HG03095 (cell line): ENCODE measurements around the gene IL1RAPL2.
"Not testable (repeated sequence)": the region's sequence is repeated elsewhere in the genome, so short reads cannot be mapped to it uniquely, and the experiment has no call there.

ENCODE experiments used
- ATAC-seq: cut with Tn5 transposase; IDR thresholded peaks from one replicate; pipeline ENCODE4 v1.9.1; 2021; ENCODE audit warnings: moderate library complexity; ENCODE audit not compliant: unreplicated experiment

IL1RAPL2 gene

GRCh38 chrX:104669063-104669462 lies 103.1 kb downstream of the IL1RAPL2 start:
- ATAC-seq, result no peak

- no peak for ATAC-seq
Observed at GRCh38 chrX:104670051-104670450, 104.1 kb downstream of the IL1RAPL2 start.

DNA sequence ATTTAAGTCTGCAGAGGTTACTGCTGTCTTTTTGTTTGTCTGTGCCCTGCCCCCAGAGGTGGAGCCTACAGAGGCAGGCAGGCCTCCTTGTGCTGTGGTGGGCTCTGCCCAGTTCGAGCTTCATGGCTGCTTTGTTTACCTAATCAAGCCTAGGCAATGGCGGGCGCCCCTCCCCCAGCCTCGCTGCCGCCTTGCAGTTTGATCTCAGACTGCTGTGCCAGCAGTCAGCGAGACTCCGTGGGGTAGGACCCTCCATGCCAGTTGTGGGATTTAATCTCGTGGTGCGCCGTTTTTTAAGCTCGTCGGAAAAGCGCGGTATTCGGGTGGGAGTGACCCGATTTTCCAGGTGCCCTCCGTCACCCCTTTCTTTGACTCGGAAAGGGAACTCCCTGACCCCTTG lies 111.5 kb downstream of the IL1RAPL2 start:
- not testable (repeated sequence) for ATAC-seq

DNA sequence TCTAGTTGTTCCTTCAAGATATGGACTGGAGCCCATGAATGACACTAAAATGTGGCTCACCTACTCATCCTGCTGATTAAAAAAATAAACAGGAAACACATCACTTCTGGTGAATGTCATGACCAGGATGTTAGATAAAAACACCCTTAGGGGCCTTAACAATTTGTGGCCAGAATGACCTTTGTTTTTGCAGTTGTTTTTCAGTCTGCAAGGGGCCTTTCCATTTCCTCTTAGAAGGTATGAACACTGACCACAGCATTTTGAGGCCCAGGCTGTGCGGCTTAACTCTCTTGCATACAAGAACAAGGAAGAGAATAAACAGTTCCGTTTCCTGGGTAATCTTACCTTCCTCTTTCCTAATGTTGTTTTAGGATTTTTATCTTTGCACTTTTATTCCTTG lies 113.2 kb downstream of the IL1RAPL2 start:
- no peak for ATAC-seq

GRCh38 chrX:104681214-104681613 lies 115.2 kb downstream of the IL1RAPL2 start:
- ATAC-seq, result no peak

DNA sequence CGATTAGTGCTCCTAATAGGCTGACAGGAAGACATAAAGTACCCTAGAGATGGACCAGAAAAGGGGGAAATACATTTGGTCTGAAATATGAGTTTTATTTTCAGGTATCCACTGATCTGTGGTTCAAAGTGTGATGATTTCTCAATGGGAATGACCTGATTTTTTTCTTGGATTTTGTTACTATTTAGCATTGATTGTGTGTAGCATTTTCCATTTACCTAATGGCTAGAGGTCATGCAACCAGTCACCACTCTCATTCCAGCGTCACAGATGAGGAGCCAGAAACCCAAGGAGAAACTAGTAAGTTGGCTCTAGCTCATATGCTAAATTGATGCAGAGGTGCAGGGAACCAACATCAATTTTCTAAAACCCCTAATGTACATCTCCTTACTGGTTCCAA lies 118.1 kb downstream of the IL1RAPL2 start:
- ATAC-seq, result no peak

GRCh38 chrX:104695593-104695992 lies 129.6 kb downstream of the IL1RAPL2 start:
- no peak for ATAC-seq

- ATAC-seq, result no peak
Observed at GRCh38 chrX:104696667-104697066, 130.7 kb downstream of the IL1RAPL2 start.

DNA sequence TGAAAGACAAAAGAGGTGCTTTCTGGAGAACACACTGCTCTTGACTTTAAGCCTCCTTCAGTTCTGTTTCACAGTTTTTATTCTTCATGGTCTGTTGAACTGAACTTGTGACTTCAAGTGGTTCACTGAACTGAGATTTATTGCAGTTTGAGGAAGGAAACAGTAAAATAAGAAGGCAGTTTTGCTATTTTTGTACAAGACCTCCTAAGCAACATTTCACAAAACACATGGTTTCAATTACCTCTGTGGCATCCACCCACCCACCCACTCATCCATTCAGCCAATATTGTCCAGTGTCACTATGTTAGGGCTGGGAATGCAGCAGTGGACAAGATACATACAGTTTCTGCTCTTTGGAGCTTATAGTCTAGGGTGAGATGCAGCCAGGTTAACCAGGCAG lies 131.3 kb downstream of the IL1RAPL2 start:
- no peak for ATAC-seq

DNA sequence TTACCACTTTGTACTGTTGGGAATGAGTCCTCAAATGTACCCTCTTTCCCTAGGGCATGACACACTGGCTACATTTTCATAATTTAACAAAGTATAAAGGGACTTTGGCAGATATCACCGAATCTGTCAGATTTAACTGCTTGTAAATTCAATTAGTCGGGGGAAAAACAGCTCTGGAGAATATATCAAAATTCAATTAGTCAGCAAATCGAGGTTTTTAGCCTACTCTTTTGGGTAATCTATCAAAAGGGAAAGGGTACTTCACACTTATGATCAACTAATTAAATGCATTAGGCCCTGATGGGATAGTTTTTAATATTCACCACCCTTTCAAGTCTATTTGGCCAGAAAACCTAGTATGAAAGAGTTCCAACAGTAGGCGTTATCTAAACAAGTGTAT lies 141.0 kb downstream of the IL1RAPL2 start:
- ATAC-seq, result no peak

GRCh38 chrX:104707572-104707971 lies 141.6 kb downstream of the IL1RAPL2 start:
- ATAC-seq, result no peak

DNA sequence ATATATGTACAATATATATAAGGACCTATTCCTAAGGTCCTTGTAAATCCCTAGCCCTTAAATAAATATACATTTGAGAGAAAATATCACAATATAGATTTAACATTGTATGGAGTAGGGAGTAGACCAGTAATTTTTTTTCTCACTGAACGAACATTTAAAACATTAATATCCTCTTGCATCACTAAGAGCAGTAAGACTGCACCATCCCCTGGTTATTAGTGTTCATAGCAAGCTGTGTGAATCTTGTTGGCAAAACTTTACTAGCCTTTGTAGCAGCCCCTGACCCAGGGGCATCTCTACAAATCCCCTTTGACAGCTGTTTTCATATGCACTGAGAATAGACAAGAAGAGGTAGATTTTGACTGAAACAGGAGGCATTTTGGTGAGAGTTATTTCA lies 146.5 kb downstream of the IL1RAPL2 start:
- ATAC-seq, result no peak

- no peak for ATAC-seq
Observed at GRCh38 chrX:104721854-104722253, 155.9 kb downstream of the IL1RAPL2 start.

DNA sequence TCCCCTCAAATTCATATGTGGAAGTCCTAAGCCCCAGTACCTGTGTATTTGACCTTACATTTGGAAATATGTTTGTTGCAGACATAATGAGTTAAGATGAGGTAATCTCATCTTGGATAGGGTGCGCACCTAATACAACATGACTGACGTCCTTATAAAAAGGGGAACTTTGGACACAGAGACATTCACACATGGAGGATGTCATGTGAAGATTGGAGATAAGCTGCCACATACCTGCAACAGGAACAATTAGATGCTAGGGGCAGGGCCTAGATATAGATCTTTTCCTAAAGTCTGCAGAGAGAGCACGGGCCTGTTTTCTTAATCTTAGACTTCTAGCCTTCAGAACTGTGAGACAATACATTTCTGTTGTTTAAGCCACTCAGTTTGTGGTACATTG lies 162.5 kb downstream of the IL1RAPL2 start:
- ATAC-seq, result no peak

- no peak for ATAC-seq
Observed at GRCh38 chrX:104742355-104742754, 176.4 kb downstream of the IL1RAPL2 start.

DNA sequence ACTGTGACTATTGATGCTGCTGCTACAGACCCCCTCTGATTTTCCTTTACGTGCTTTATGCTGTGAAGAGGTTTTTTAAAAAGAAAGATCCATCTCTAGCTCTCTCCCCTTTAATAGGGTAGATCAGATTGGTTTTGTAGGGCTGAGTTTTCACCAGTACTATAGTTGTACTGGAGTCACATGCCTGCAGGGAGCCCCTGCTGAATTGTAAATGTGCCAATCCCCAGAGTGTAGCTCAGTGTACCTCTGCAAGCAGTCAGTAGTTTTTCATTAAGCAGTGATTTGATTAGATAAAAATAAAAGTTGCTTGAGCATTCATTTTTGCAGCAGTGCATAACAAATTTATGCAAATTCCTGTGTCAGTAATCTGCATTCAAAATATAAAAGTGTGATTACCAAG lies 179.2 kb downstream of the IL1RAPL2 start:
- no peak for ATAC-seq

GRCh38 chrX:104749951-104750610 lies 184.1 kb downstream of the IL1RAPL2 start:
- ATAC-seq, result no peak

DNA sequence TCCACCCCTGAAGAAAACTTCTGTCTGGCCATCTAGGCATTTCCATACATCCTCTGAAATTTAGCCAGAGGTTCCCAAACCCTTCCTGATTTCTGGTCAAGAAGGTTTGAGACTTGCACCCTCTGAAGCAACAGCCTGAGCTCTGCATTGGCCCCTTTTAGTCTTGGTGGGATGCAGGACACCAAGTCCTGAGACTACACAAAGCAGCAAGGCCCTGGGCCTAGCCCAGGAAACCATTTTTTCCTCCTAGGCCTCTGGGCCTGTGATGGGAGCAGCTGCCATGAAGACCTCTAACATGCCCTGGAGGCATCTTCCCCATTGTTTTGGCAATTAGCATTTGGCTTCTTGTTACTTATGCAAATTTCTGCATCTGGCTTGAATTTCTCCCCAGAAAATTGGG lies 196.6 kb downstream of the IL1RAPL2 start:
- ATAC-seq, result no peak

DNA sequence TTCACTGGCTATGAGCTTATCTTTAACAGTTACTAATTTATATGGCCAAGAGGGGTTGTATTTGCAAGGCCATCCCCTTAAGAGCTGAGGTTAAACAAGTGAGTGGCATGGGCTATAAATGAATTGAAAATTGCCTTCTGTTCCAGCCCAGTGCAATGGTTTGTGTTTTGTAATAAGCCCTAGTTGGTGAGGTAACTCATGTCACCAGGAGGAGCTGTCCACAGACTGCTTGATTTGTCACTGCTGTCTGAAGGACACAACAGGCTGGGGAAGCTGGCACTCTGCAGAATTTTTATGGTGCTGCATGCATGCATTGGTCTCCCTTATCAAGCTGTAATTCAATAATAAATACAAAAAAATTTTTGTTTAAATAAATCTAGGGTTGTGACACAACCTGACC lies 223.8 kb downstream of the IL1RAPL2 start:
- no peak for ATAC-seq

DNA sequence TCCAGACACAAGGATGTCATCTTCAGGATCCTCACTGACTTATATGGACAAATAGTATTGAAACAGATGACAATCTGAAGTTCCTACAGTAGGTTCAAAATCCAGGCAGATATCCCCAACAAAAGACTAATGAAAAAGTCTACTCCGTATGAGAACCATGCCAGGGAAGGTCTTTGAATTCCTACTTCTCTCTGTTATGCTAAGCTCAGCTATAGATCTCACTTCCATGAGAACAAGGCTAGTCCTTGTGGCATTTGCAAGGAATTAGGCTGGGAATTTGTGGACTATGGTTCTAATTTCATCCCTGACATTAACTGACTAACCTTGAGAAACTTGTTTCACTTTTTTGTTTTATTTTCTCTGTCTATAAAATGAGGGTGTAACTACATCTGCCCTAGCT lies 229.8 kb downstream of the IL1RAPL2 start:
- no peak for ATAC-seq

- ATAC-seq, result no peak
Observed at GRCh38 chrX:104803219-104803618, 237.2 kb downstream of the IL1RAPL2 start.

GRCh38 chrX:104806346-104806745 lies 240.3 kb downstream of the IL1RAPL2 start:
- ATAC-seq, result no peak

- ATAC-seq, result no peak
Observed at GRCh38 chrX:104833401-104833800, 267.4 kb downstream of the IL1RAPL2 start.
